IPS-20b (cell line): ENCODE data around the gene ECT2.
"Not testable (repeated sequence)": the region's sequence is repeated elsewhere in the genome, so short reads cannot be mapped to it uniquely, and the experiment has no call there.

Experiments
- H3K27ac ChIP-seq: one replicate; pipeline ENCODE4 v1.5.1; 2013; ENCODE audit warnings: low read length
- H3K27me3 ChIP-seq: 2 replicates; pipeline ENCODE4 v1.6.1; 2013; ENCODE audit warnings: mild to moderate bottlenecking, low read length, inconsistent platforms; ENCODE audit not compliant: insufficient read depth
- H3K36me3 ChIP-seq: 2 replicates; pipeline ENCODE4 v1.6.1; 2013; ENCODE audit warnings: low read depth, mild to moderate bottlenecking, inconsistent platforms, low read length, moderate library complexity; ENCODE audit not compliant: insufficient read depth
- H3K4me1 ChIP-seq: 2 replicates; pipeline ENCODE4 v1.6.1; 2013; ENCODE audit warnings: mild to moderate bottlenecking, control low read depth, inconsistent platforms, low read length, moderate library complexity; ENCODE audit not compliant: insufficient read depth
- H3K4me3 ChIP-seq: 2 replicates; pipeline ENCODE4 v1.5.1; 2013; ENCODE audit warnings: mild to moderate bottlenecking, low read length, inconsistent platforms
- H3K9ac ChIP-seq: 2 replicates; pipeline ENCODE4 v1.6.1; 2013; ENCODE audit warnings: low read depth, mild to moderate bottlenecking, inconsistent platforms, low read length, moderate library complexity
- H3K9me3 ChIP-seq: 2 replicates; pipeline ENCODE4 v1.6.1; 2013; ENCODE audit warnings: mild to moderate bottlenecking, low read depth, low read length, inconsistent platforms; ENCODE audit not compliant: insufficient read depth

ECT2 gene

DNA sequence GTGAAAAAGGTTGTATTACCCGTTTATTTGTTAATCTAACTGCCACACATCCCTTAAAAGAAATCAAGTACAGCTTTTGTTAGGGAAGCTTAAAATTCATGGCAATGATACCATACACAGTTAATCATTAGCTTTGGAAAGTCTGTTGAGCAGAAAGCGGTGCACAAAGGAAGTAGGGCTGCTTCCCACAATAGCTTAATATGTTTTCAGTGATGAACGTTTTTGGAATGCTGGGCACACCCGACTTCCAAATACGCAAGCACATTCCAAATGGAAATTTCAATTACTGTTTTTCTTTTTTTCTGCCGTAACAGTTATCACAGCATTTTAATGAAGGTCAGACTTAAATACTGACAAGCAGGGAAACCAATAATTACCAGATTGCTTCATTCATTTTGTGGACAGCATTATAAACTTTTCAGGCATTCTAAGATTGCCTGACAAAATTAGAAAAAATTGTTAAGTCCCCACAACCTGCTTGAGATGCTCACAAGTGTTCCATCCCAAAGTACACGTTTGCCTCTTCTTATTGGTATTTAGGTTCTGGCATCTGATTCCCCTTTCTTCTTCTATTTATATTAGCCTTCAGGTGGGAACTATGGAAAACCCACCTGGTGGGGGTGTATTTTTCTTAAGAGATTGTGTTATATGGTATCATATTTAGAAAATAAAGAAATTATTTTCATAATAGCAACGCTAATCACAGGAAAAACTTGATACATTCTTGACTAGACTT is 1.1 kb upstream of the ECT2 start:
- H3K27ac ChIP-seq, result no peak overlapping the region
- H3K9me3 ChIP-seq, result no peaks in the 10 kb centered on the region
- H3K4me1 ChIP-seq, result peaks cover 9% of the 10 kb centered on the region
- no peaks in the 10 kb centered on the region for H3K27me3 ChIP-seq
- H3K9ac ChIP-seq, result peak overlapping the region; percentile 87; the same call in 1 of the 2 replicates
- H3K4me3 ChIP-seq, result peak overlapping the region; percentile 79; the same call in 1 of the 2 replicates
- H3K36me3 ChIP-seq, result peaks cover 18% of the 10 kb centered on the region

DNA sequence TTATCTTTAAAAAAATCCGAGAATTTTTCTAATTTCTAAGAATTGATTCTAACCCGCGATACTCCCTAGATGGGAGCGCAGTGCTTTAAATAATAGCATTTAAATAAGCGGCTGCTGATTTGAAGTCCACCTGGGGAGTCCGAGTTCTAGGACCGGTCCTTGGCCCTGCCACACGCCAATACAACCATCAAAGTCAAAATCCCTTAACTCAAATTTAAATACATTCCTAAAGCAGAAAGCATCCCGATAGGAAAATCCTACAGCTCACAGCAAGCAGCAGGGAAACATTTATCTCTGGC is 508 bp upstream of the ECT2 start:
- Histone ChIP-seq H3K4me3 (peak overlapping the region; percentile 79; the same call in 1 of the 2 replicates), H3K4me1 (peaks cover 9% of the 10 kb centered on the region), H3K27ac (no peak overlapping the region), H3K9me3 (no peaks in the 10 kb centered on the region), H3K36me3 (peaks cover 24% of the 10 kb centered on the region), H3K9ac (peak overlapping the region; percentile 87; the same call in 1 of the 2 replicates), H3K27me3 (no peaks in the 10 kb centered on the region)

DNA sequence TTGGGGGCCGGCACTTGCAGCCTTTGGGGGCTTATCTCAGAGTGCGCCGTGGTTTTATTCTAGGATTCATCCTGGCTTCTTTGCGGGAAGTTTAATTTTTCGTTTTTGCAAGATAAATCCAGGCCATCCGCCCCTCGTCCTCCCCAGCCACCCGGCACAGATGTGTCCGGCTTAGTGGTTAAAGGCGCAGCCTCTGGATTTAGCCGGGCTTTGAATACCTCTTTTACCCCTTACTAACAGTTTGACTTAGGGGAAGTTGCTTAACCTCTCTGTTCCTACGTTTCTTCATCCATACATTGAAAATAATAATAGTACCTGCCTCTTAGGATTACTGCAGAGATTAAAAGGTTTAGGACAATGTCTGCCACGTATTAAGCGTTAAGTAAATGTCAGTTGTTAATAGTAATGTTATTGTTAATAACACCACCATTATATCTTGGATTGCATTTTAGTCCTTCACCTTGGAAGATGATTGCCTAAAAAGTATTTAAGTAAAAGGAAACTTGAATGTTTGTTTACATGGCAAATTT is 714 bp downstream of the ECT2 start:
- Histone ChIP-seq H3K9ac (peak overlapping the region; percentile 94), H3K9me3 (no peaks in the 10 kb centered on the region), H3K36me3 (peaks cover 36% of the 10 kb centered on the region), H3K4me3 (peak overlapping the region; percentile 79), H3K4me1 (peaks cover 5% of the 10 kb centered on the region), H3K27me3 (no peaks in the 10 kb centered on the region), H3K27ac (peak overlapping the region; percentile 62)

DNA sequence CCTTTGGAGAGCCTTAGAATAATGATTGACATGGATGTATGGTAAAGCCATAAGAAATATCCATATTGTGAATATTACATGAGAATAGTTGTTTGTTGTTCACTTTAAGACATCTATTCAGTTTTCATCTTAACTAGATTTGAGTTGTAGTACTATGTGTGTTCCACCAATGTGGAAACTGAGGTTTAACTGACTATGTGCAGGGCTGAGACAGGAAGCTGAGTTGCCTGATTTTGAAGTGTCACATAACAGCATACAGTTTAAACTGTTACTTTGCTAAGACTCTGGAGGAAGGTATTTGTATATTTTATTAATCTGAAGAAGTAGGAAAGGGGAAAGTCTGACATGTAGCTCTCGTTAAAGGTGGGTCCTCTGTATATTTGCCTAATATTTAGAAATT is 2.1 kb downstream of the ECT2 start:
- Histone ChIP-seq H3K9ac (no peak overlapping the region), H3K9me3 (no peaks in the 10 kb centered on the region), H3K27ac (no peak overlapping the region), H3K36me3 (peaks cover 51% of the 10 kb centered on the region), H3K27me3 (no peaks in the 10 kb centered on the region), H3K4me1 (peaks cover 2% of the 10 kb centered on the region; the same call in 1 of the 2 replicates), H3K4me3 (no peak overlapping the region)

DNA sequence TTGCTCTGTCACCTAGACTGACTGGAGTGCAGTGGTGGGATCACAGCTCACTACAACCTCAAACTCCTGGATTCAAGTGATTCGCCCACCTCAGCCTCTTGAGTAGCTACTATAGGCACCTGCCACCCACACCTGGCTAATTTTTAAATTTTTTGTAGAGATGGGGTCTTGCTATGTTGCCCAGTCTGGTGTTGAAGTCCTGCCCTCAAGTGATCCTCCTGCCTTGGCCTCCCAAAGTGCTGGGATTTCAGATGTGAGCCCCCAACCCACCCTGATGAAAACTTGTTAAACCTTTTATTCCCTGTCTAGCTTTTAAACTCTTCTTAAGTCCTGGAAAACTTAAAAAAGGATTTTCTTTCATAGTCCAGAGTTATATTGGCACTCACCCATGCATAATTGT is 2.6 kb downstream of the ECT2 start:
- peaks cover 55% of the 10 kb centered on the region for H3K36me3 ChIP-seq

DNA sequence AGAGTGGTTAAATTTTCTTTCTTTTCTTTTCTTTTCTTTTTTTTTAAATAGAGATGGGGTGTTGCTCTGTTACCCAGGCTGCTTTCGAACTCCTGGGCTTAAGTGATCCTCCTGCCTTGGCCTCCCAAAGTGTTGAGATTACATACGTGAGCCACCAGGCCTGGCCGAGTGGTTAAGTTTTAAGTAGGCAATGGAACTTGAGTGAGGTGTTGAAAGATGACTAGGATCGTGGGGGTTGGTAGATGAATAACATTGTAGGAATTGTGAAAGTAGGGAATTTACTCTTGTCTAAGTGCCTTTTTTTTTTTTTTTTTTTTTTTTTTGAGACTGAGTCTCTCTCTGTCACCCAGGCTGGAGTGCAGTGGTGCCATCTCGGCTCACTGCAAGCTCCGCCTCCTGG is 9.9 kb downstream of the ECT2 start:
- H3K27me3 ChIP-seq, H3K9me3 ChIP-seq, H3K4me3 ChIP-seq, H3K9ac ChIP-seq, H3K4me1 ChIP-seq, H3K27ac ChIP-seq: not testable (repeated sequence)
- peaks cover 97% of the 10 kb centered on the region for H3K36me3 ChIP-seq

More for the DNA sequence above, 2.6 kb downstream of the ECT2 start:
- no peak overlapping the region for H3K27ac ChIP-seq
- peaks cover 2% of the 10 kb centered on the region; the same call in 1 of the 2 replicates for H3K4me1 ChIP-seq
- no peaks in the 10 kb centered on the region for H3K9me3 ChIP-seq
- no peaks in the 10 kb centered on the region for H3K27me3 ChIP-seq
- H3K9ac ChIP-seq, result no peak overlapping the region
- H3K4me3 ChIP-seq, result no peak overlapping the region

DNA sequence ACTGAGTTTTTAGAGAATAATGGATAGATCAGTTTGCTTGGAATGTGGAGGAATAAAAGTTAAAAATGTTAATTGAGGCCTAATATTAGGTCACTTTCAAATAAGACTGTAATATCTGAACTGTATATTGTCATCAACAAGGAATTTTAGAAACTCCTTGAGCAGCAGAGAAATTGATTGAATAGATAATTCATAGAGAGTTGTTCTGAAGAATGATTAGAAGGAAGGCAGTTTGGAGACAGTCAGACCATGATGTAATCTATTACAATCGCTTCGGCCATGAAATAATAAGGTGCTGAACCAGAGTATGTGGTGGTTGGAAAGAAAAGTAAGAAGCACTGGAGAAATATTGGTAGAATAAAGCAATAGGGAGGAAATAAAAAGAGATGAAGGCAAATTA is 15.7 kb downstream of the ECT2 start:
- Histone ChIP-seq H3K4me3 (no peak overlapping the region), H3K27me3 (no peaks in the 10 kb centered on the region), H3K9me3 (no peaks in the 10 kb centered on the region), H3K9ac (no peak overlapping the region), H3K4me1 (no peaks in the 10 kb centered on the region), H3K27ac (no peak overlapping the region), H3K36me3 (peaks cover 99% of the 10 kb centered on the region)

DNA sequence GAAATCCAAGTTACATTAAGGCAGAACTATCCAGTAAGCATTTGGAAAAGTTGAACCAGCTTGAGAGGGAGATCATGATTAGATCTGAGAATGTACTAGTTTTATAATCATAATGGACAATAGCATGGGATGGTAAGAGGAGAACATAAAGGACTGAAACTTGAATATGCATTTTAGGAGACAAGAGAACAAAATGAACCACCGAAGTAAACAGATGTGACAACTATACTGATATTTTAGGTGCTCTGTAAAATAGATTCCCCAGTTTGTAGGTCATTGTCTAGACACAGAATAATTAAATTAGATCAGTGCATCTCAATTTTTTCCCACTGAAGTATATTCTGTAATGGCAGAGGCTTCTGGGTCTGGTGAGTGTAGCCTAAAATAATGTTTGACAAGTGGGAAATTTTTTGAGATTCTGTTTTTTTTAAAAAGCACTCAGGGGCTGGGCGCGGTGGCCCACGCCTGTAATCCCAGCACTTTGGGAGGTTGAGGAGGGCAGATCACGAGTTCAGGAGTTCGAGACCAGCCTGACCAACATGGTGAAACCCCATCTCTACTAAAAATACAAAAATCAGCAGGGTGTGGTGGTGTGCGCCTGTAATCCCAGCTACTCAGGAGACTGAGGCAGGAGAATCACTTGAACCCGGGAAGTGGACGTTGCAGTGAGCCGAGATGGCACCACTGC is 16.3 kb downstream of the ECT2 start:
- H3K27me3 ChIP-seq, result no peaks in the 10 kb centered on the region
- no peak overlapping the region for H3K27ac ChIP-seq
- H3K36me3 ChIP-seq, result peaks cover 99% of the 10 kb centered on the region
- no peak overlapping the region for H3K4me3 ChIP-seq
- no peaks in the 10 kb centered on the region for H3K4me1 ChIP-seq
- no peak overlapping the region for H3K9ac ChIP-seq
- H3K9me3 ChIP-seq, result no peaks in the 10 kb centered on the region

DNA sequence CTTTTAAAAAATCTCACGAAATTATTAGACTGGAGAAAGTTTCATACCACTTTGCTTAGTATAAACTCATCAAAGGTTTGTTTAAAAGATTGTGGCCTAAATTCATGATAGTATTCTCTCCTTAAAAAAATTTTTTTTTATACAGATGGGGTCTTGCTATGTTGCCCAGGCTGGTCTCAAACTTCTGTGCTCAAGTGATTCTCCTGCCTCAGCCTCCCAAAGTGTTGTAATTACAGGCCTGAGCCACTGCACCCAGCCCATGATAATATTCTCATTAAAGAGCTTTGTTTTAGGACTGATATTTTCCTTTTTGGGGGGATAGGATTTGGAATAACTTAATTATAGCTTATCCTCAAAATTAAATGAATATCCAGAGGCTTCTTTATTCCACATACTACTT is 19.9 kb downstream of the ECT2 start:
- H3K4me1 ChIP-seq, result no peaks in the 10 kb centered on the region
- H3K27me3 ChIP-seq, result no peaks in the 10 kb centered on the region
- no peaks in the 10 kb centered on the region for H3K9me3 ChIP-seq
- no peak overlapping the region for H3K9ac ChIP-seq
- H3K36me3 ChIP-seq, result peaks cover 98% of the 10 kb centered on the region
- no peak overlapping the region for H3K27ac ChIP-seq
- no peak overlapping the region for H3K4me3 ChIP-seq

DNA sequence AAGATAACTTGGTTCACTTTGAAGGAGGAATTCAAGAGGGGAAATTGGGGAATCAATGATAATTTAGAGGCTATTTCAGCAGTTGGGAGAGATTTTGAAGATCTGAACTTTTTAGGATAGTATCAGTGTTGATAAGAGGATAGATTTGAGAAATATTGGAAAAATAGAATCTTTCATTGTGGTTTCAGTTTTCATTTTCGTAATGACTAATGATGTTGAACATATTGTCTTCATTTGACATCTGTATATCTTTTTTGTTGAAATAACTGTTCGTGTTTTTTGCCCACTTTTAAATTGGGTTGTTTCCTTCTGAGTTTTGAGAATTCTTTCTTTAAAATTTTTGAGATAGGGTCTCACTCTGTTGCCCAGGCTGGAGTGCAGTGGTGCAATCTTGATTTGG is 21.1 kb downstream of the ECT2 start:
- Histone ChIP-seq H3K9me3 (no peaks in the 10 kb centered on the region), H3K4me1 (no peaks in the 10 kb centered on the region), H3K27ac (no peak overlapping the region), H3K27me3 (no peaks in the 10 kb centered on the region), H3K9ac (no peak overlapping the region), H3K4me3 (no peak overlapping the region), H3K36me3 (peaks cover 98% of the 10 kb centered on the region)

DNA sequence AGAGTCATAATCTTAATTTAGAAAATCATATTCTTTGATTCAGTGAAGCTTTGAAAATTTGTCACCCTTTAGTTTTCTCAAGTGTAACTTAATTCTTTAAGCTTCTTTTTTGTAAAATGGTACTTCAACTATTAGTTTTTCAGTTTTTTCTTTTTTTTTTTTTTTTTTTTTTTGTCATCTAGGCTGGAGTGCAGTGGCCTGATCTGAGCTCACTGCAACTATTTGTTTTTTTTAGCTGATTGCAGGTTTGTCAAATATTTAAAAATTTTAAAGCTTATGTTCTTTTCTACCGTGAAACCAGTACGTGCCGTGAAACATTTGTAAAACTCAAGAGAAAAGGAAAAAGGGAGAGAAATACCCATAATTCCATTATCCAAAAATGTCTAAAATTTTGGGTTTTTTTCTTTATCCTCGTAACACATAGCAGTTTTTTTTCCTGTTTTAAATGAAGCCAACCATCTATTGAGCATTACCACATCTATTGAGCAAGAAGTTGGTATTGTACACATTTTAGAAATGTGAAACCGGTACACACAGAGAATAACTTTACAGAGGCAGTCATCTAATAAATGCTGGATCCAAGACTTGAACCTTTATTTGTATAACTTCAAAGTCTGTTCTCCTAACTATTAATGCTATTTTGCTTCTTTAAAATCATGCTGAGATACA is 25.7 kb downstream of the ECT2 start:
- Histone ChIP-seq H3K27me3 (no peaks in the 10 kb centered on the region), H3K9ac (no peak overlapping the region), H3K27ac (no peak overlapping the region), H3K36me3 (peaks cover 94% of the 10 kb centered on the region), H3K4me3 (no peak overlapping the region), H3K4me1 (no peaks in the 10 kb centered on the region), H3K9me3 (no peaks in the 10 kb centered on the region)
